ENCODE results near the gene SENP5. TPM values are rescaled to one million over a fixed set of nuclear protein-coding genes. Genes with fewer than 3 reads are reported as not detected.

The SENP5 gene
- total and polyA plus RNA-seq, 2 of the 8 experiments (the other 6 are each of a cell fraction or from before 2014, with no cell fraction given), result 6.7 to 27.3 TPM

DNA sequence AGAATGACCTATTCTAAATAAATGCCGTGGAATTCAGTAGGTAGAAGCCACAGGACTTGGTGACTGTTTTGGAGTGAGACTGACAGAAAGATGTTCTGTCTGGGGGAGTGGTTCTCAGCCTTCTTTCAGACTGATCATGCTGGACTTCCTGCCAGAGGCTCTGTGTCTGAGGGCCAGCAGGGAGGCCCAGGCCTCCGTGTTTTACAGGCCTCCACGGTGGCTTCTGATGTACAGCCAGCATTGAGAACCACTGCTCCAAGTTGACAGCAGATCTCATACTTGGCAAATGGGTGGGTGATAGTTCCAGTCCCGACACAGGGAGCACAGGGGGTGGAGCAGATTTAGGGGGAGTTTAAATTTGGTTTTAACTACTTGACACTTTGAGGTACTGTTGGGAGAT is 107.6 kb downstream of the SENP5 start (continued):
- no peak for TF ChIP-seq SIRT6 (IDR thresholded peaks at IDR 0.05; ENCODE audit: low read length)
